MV-4-11 (cell line): ENCODE results near the gene LAMTOR5.
A peak's percentile ranks its signal among the peaks of the same experiment; 100 is the strongest.

Experiments
- DNase-seq: peaks from one replicate; lab custom pipeline; 2025; lab: John Stamatoyannopoulos, UW

LAMTOR5 gene

GRCh38 chr1:110387048-110387754, 20.3 kb downstream of the LAMTOR5 start:
- DNase-seq, result no peak

GRCh38 chr1:110385369-110385768, 22.1 kb downstream of the LAMTOR5 start:
- no peak for DNase-seq

- DNase-seq, result peak; percentile 5
These were observed 22.7 kb downstream of the LAMTOR5 start for GRCh38 chr1:110384581-110385321.

GRCh38 chr1:110383251-110383990, 24.1 kb downstream of the LAMTOR5 start:
- peak; percentile 27 for DNase-seq

GRCh38 chr1:110380672-110381283, 26.7 kb downstream of the LAMTOR5 start:
- DNase-seq, result peak; percentile 70

GRCh38 chr1:110375490-110375889, 32.0 kb downstream of the LAMTOR5 start:
- DNase-seq, result no peak

- DNase-seq, result no peak
These were observed 36.7 kb downstream of the LAMTOR5 start for GRCh38 chr1:110370827-110371226.

- no peak for DNase-seq
These were observed 43.3 kb downstream of the LAMTOR5 start for GRCh38 chr1:110364221-110364620.

- DNase-seq, result no peak
These were observed 45.6 kb downstream of the LAMTOR5 start for GRCh38 chr1:110361856-110362255.

- peak; percentile 21 for DNase-seq
These were observed 47.1 kb downstream of the LAMTOR5 start for GRCh38 chr1:110360431-110360830.

- no peak for DNase-seq
These were observed 51.1 kb downstream of the LAMTOR5 start for GRCh38 chr1:110356379-110356778.

GRCh38 chr1:110355321-110355720, 52.2 kb downstream of the LAMTOR5 start:
- DNase-seq, result no peak
